OCI-LY1 (cell line): Measurements from ENCODE around the gene TST.

ENCODE experiments used
- EZH2 ChIP-seq: fragments of 200-600 bp; sonication (generic), shearing (Covaris generic); IDR thresholded peaks from 2 replicates; pipeline ENCODE4 v1.8.0; 2017; ENCODE audit warnings: borderline replicate concordance, mixed run types, mild to moderate bottlenecking, antibody characterized with exemption, low read length, moderate library complexity, mixed read lengths
- TF ChIP-seq, protein P1 (sequence below): fragments of 200-600 bp; sonication (generic), shearing (Covaris generic); IDR thresholded peaks from 2 replicates; pipeline ENCODE4 v1.5.1; 2017; ENCODE audit warnings: mild to moderate bottlenecking, antibody characterized with exemption, low read length, moderate library complexity, mixed read lengths

DNA sequence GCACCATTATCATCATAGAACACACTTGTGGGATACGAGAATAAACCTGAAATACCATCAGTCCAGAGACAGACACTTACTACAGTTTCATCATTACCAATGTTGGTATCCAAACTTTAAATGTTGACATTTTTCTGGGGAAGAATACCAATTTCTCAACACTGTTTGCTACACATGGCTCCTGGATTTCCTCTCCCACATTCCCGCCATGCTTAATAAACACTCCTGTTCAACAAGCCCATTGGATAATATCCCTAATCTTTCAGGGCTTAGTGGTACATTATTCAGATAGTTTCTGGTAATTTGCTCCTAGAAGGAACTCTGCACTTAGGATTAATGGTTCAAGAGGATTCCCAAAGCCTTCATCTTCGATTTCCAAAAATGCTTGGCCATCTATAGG lies 57.6 kb downstream of the TST start:
- TF ChIP-seq, protein P1, sequence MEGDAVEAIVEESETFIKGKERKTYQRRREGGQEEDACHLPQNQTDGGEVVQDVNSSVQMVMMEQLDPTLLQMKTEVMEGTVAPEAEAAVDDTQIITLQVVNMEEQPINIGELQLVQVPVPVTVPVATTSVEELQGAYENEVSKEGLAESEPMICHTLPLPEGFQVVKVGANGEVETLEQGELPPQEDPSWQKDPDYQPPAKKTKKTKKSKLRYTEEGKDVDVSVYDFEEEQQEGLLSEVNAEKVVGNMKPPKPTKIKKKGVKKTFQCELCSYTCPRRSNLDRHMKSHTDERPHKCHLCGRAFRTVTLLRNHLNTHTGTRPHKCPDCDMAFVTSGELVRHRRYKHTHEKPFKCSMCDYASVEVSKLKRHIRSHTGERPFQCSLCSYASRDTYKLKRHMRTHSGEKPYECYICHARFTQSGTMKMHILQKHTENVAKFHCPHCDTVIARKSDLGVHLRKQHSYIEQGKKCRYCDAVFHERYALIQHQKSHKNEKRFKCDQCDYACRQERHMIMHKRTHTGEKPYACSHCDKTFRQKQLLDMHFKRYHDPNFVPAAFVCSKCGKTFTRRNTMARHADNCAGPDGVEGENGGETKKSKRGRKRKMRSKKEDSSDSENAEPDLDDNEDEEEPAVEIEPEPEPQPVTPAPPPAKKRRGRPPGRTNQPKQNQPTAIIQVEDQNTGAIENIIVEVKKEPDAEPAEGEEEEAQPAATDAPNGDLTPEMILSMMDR = no peak
- no peak for TF ChIP-seq EZH2
